Parathyroid adenoma (tissue), 2 donors: Measurements from ENCODE around the gene AASDHPPT.

Source experiments
- H2AFZ ChIP-seq: fragments of 300-600 bp; sonication (generic); one replicate; pipeline ENCODE4 v1.7.0; 2017; ENCODE audit warnings: antibody characterized with exemption, mild to moderate bottlenecking
- H3K27ac ChIP-seq: fragments of 300-600 bp; sonication (generic); one replicate; pipeline ENCODE4 v1.7.0; 2017
- H3K27me3 ChIP-seq: fragments of 300-600 bp; sonication (generic); one replicate; pipeline ENCODE4 v1.7.0; 2017; ENCODE audit warnings: low read length; ENCODE audit not compliant: control insufficient read depth, insufficient read depth
- H3K36me3 ChIP-seq: fragments of 300-600 bp; sonication (generic); one replicate; pipeline ENCODE4 v1.7.0; 2017; ENCODE audit warnings: low read length; ENCODE audit not compliant: control insufficient read depth, insufficient read depth
- H3K4me1 ChIP-seq: fragments of 300-600 bp; sonication (generic); one replicate; pipeline ENCODE4 v1.7.0; 2017; ENCODE audit warnings: control low read depth
- H3K4me2 ChIP-seq: fragments of 300-600 bp; sonication (generic); one replicate; pipeline ENCODE4 v1.7.0; 2017; ENCODE audit warnings: low read length
- H3K4me3 ChIP-seq: fragments of 300-600 bp; sonication (generic); one replicate; pipeline ENCODE4 v1.7.0; 2017; ENCODE audit warnings: low read depth, low read length
- H3K79me2 ChIP-seq: fragments of 300-600 bp; sonication (generic); one replicate; pipeline ENCODE4 v1.7.0; 2017; ENCODE audit warnings: control low read depth
- H3K9ac ChIP-seq: fragments of 300-600 bp; sonication (generic); one replicate; pipeline ENCODE4 v1.7.0; 2017; ENCODE audit warnings: mild to moderate bottlenecking
- H3K9me3 ChIP-seq: fragments of 300-600 bp; sonication (generic); one replicate; pipeline ENCODE4 v1.7.0; 2017; ENCODE audit warnings: low read length; ENCODE audit not compliant: control insufficient read depth
- CTCF ChIP-seq: fragments of 300-600 bp; sonication (generic); IDR thresholded peaks from one replicate; pipeline ENCODE4 v1.7.0; 2017; ENCODE audit warnings: antibody characterized with exemption, mild to moderate bottlenecking
- donor health status: primary hyperparathyroidism.

Gene AASDHPPT

GRCh38 chr11:106059617-106060016 lies 17.8 kb upstream of the AASDHPPT start:
- H3K27me3 ChIP-seq = no peaks in the 10 kb centered on the region
- H3K9me3 ChIP-seq = no peaks in the 10 kb centered on the region
- H3K79me2 ChIP-seq = no peaks in the 10 kb centered on the region
- H3K4me3 ChIP-seq = no peak overlapping the region
- TF ChIP-seq CTCF = no peak
- no peaks in the 10 kb centered on the region for H3K36me3 ChIP-seq
- H2AFZ ChIP-seq = no peak overlapping the region
- no peak overlapping the region for H3K27ac ChIP-seq
- no peaks in the 10 kb centered on the region for H3K4me1 ChIP-seq
- H3K9ac ChIP-seq = no peak overlapping the region
- H3K4me2 ChIP-seq = no peak overlapping the region

- H3K27ac ChIP-seq = no peak overlapping the region
Measured at GRCh38 chr11:106061249-106061784, 16.1 kb upstream of the AASDHPPT start.

GRCh38 chr11:106061954-106062949 lies 15.2 kb upstream of the AASDHPPT start:
- H3K36me3 ChIP-seq = no peaks in the 10 kb centered on the region
- H3K4me2 ChIP-seq = no peak overlapping the region
- no peak overlapping the region for H3K27ac ChIP-seq
- H3K27me3 ChIP-seq = no peaks in the 10 kb centered on the region
- no peak for TF ChIP-seq CTCF
- H3K4me3 ChIP-seq = no peak overlapping the region
- peaks cover 2% of the 10 kb centered on the region for H3K79me2 ChIP-seq
- no peaks in the 10 kb centered on the region for H3K4me1 ChIP-seq
- H2AFZ ChIP-seq = no peak overlapping the region
- H3K9me3 ChIP-seq = no peaks in the 10 kb centered on the region
- H3K9ac ChIP-seq = no peak overlapping the region

More at GRCh38 chr11:106061249-106061784, 16.1 kb upstream of the AASDHPPT start:
- H3K4me3 ChIP-seq = no peak overlapping the region
- H2AFZ ChIP-seq = no peak overlapping the region
- TF ChIP-seq CTCF = no peak
- no peaks in the 10 kb centered on the region for H3K27me3 ChIP-seq
- no peaks in the 10 kb centered on the region for H3K36me3 ChIP-seq
- no peaks in the 10 kb centered on the region for H3K79me2 ChIP-seq
- H3K9me3 ChIP-seq = no peaks in the 10 kb centered on the region
- H3K9ac ChIP-seq = no peak overlapping the region
- no peaks in the 10 kb centered on the region for H3K4me1 ChIP-seq
- no peak overlapping the region for H3K4me2 ChIP-seq

- no peaks in the 10 kb centered on the region for H3K36me3 ChIP-seq
- no peak overlapping the region for H3K4me3 ChIP-seq
- peaks cover 2% of the 10 kb centered on the region for H3K79me2 ChIP-seq
- no peak overlapping the region for H3K9ac ChIP-seq
- H3K27me3 ChIP-seq = no peaks in the 10 kb centered on the region
- no peak for TF ChIP-seq CTCF
- H3K9me3 ChIP-seq = no peaks in the 10 kb centered on the region
- H2AFZ ChIP-seq = no peak overlapping the region
- no peak overlapping the region for H3K4me2 ChIP-seq
- no peaks in the 10 kb centered on the region for H3K4me1 ChIP-seq
- H3K27ac ChIP-seq = no peak overlapping the region
Measured at GRCh38 chr11:106063009-106063408, 14.5 kb upstream of the AASDHPPT start.
